ENCODE results near the gene SRD5A3. TPM values are rescaled to one million over a fixed set of nuclear protein-coding genes. Genes with fewer than 3 reads are reported as not detected.
A peak's percentile ranks its signal among the peaks of the same experiment; 100 is the strongest.
"Not testable (repeated sequence)": the region's sequence is repeated elsewhere in the genome, so short reads cannot be mapped to it uniquely, and the experiment has no call there.

Gene SRD5A3
- total RNA-seq, 1 experiment from 2014 or later: 26.1 TPM

- no peaks in the 10 kb centered on the region for H3K27me3 Mint-ChIP-seq (ENCODE audit: insufficient read depth, unreplicated experiment)
- CTCF ChIA-PET: interaction anchor here (1.6 kb wide), 1 partner anchor 9 kb away, joined by 3 read pairs; no protein-coding TSS in a partner anchor
- no peak overlapping the region for H3K4me3 Mint-ChIP-seq (ENCODE audit: unreplicated experiment)
- POLR2A ChIA-PET: interaction anchor here (0.5 to 17.4 kb wide), 5 partner anchors 26 to 922 kb away, joined by 3 to 387 read pairs (median 3); partner anchors contain the start of gene TMEM165
- peaks cover 44% of the 10 kb centered on the region for H3K4me1 Mint-ChIP-seq (ENCODE audit: insufficient read depth, unreplicated experiment)
- intact Hi-C loops (cut with micrococcal nuclease): no loop called here
- H3K36me3 Mint-ChIP-seq (ENCODE audit: insufficient read depth, unreplicated experiment): no peaks in the 10 kb centered on the region
- TF ChIP-seq, protein P1, sequence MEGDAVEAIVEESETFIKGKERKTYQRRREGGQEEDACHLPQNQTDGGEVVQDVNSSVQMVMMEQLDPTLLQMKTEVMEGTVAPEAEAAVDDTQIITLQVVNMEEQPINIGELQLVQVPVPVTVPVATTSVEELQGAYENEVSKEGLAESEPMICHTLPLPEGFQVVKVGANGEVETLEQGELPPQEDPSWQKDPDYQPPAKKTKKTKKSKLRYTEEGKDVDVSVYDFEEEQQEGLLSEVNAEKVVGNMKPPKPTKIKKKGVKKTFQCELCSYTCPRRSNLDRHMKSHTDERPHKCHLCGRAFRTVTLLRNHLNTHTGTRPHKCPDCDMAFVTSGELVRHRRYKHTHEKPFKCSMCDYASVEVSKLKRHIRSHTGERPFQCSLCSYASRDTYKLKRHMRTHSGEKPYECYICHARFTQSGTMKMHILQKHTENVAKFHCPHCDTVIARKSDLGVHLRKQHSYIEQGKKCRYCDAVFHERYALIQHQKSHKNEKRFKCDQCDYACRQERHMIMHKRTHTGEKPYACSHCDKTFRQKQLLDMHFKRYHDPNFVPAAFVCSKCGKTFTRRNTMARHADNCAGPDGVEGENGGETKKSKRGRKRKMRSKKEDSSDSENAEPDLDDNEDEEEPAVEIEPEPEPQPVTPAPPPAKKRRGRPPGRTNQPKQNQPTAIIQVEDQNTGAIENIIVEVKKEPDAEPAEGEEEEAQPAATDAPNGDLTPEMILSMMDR (IDR thresholded peaks at IDR 0.05; ENCODE audit: unreplicated experiment): no peak
- no peak for DNase-seq (ENCODE audit: unreplicated experiment)
- no peaks in the 10 kb centered on the region for H3K9me3 Mint-ChIP-seq (ENCODE audit: unreplicated experiment)
- peak overlapping the region; percentile 53 for H3K27ac Mint-ChIP-seq (ENCODE audit: low read depth, unreplicated experiment)
- BruUV-seq (replicated peaks): no TSS peak
Observed at GRCh38 chr4:55352726-55353125, 6.7 kb downstream of the SRD5A3 start.

DNA sequence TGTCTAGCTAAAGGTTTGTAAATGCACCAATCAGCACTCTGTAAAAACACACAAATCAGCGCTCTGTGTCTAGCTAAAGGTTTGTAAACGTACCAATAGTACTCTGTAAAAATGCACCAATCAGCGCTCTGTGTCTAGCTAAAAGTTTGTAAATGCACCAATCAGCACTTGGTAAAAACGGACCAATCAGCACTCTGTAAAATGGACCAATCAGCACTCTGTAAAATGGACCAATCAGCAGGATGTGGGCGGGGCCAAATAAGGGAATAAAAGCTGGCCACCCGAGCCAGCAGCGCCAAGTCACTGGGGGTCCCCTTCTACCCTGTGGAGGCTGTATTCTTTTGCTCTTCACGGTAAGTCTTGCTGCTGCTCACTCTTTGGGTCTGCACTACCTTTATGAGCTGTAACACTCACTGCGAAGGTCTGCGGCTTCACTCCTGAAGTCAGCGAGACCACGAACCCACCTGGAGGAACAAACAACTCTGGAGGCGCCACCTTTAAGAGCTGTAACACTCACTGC lies 7.2 kb downstream of the SRD5A3 start:
- POLR2A ChIA-PET: interaction anchor here (0.5 to 17.4 kb wide), 3 partner anchors 25 to 57 kb away, joined by 3 to 387 read pairs (median 3); partner anchors contain the start of gene TMEM165
- H3K36me3 Mint-ChIP-seq (ENCODE audit: insufficient read depth, unreplicated experiment); DNase-seq (ENCODE audit: unreplicated experiment); H3K4me3 Mint-ChIP-seq (ENCODE audit: unreplicated experiment); BruUV-seq (replicated peaks); H3K27me3 Mint-ChIP-seq (ENCODE audit: insufficient read depth, unreplicated experiment); intact Hi-C loops (cut with micrococcal nuclease); H3K9me3 Mint-ChIP-seq (ENCODE audit: unreplicated experiment): not testable (repeated sequence)
- H3K27ac Mint-ChIP-seq (ENCODE audit: low read depth, unreplicated experiment): peak overlapping the region; percentile 53
- H3K4me1 Mint-ChIP-seq (ENCODE audit: insufficient read depth, unreplicated experiment): peaks cover 41% of the 10 kb centered on the region
- CTCF ChIA-PET: interaction anchor here (0.9 to 1.6 kb wide), 2 partner anchors 9 to 382 kb away, joined by 3 read pairs; no protein-coding TSS in a partner anchor

GRCh38 chr4:55354648-55355047 lies 8.6 kb downstream of the SRD5A3 start:
- no peak for DNase-seq (ENCODE audit: unreplicated experiment)
- no peak overlapping the region for H3K4me3 Mint-ChIP-seq (ENCODE audit: unreplicated experiment)
- CTCF ChIA-PET: interaction anchor here (0.7 to 3.2 kb wide), 4 partner anchors 9 to 511 kb away, joined by 3 to 29 read pairs (median 3); partner anchors contain the start of gene SRD5A3
- POLR2A ChIA-PET: interaction anchor here (2.4 to 17.4 kb wide), 3 partner anchors 9 to 42 kb away, joined by 7 to 387 read pairs (median 22); partner anchors contain the start of genes SRD5A3 and TMEM165
- no TSS peak for BruUV-seq (replicated peaks)
- no peak overlapping the region for H3K27ac Mint-ChIP-seq (ENCODE audit: low read depth, unreplicated experiment)
- peaks cover 49% of the 10 kb centered on the region for H3K4me1 Mint-ChIP-seq (ENCODE audit: insufficient read depth, unreplicated experiment)
- no peaks in the 10 kb centered on the region for H3K27me3 Mint-ChIP-seq (ENCODE audit: insufficient read depth, unreplicated experiment)
- TF ChIP-seq, protein P1 (IDR thresholded peaks at IDR 0.05; ENCODE audit: unreplicated experiment): no peak
- intact Hi-C loops (cut with micrococcal nuclease): no loop called here
- H3K36me3 Mint-ChIP-seq (ENCODE audit: insufficient read depth, unreplicated experiment): peaks cover 7% of the 10 kb centered on the region
- no peaks in the 10 kb centered on the region for H3K9me3 Mint-ChIP-seq (ENCODE audit: unreplicated experiment)

GRCh38 chr4:55355555-55355954 lies 9.5 kb downstream of the SRD5A3 start:
- ChIA-PET POLR2A (interaction anchor here (0.9 to 17.4 kb wide), 6 partner anchors 9 to 378 kb away, joined by 3 to 387 read pairs (median 5); partner anchors contain the start of genes SRD5A3 and TMEM165), CTCF (interaction anchor here (0.7 to 3.2 kb wide), 5 partner anchors 10 to 510 kb away, joined by 3 to 29 read pairs (median 3); partner anchors contain the start of gene SRD5A3)
- Mint-ChIP-seq H3K4me1 (ENCODE audit: insufficient read depth, unreplicated experiment) (peaks cover 49% of the 10 kb centered on the region), H3K9me3 (ENCODE audit: unreplicated experiment) (no peaks in the 10 kb centered on the region), H3K4me3 (ENCODE audit: unreplicated experiment) (no peak overlapping the region), H3K36me3 (ENCODE audit: insufficient read depth, unreplicated experiment) (peaks cover 9% of the 10 kb centered on the region), H3K27me3 (ENCODE audit: insufficient read depth, unreplicated experiment) (no peaks in the 10 kb centered on the region), H3K27ac (ENCODE audit: low read depth, unreplicated experiment) (no peak overlapping the region)
- intact Hi-C loops (cut with micrococcal nuclease): no loop called here
- no TSS peak for BruUV-seq (replicated peaks)
- TF ChIP-seq, protein P1 (IDR thresholded peaks at IDR 0.05; ENCODE audit: unreplicated experiment): no peak
- DNase-seq (ENCODE audit: unreplicated experiment): peak; percentile 73

Measured in MCF 10A (cell line).